ENCODE results near the gene SETD6.

SETD6 gene

GRCh38 chr16:58515125-58515870, at the start of gene SETD6:
Gene SETD6 (plus strand): TSS chr16:58515517. CDS start chr16:58515538, 21 bp downstream.
- in situ Hi-C loops (cut with MboI; ENCODE audit: low sequenced_read_pairs) = no loop called here

GRCh38 chr16:58465817-58466216, 49.5 kb upstream of the SETD6 start:
- in situ Hi-C loops (cut with MboI; ENCODE audit: low sequenced_read_pairs) = no loop called here

- in situ Hi-C loops (cut with MboI; ENCODE audit: low sequenced_read_pairs) = no loop called here
Measured at GRCh38 chr16:58466396-58466795, 48.9 kb upstream of the SETD6 start.

GRCh38 chr16:58467905-58468304, 47.4 kb upstream of the SETD6 start:
- in situ Hi-C loops (cut with MboI; ENCODE audit: low sequenced_read_pairs) = no loop called here

- in situ Hi-C loops (cut with MboI; ENCODE audit: low sequenced_read_pairs) = no loop called here
Measured at GRCh38 chr16:58471209-58471975, 43.9 kb upstream of the SETD6 start.

GRCh38 chr16:58472266-58472665, 43.1 kb upstream of the SETD6 start:
- in situ Hi-C loops (cut with MboI; ENCODE audit: low sequenced_read_pairs) = no loop called here

- in situ Hi-C loops (cut with MboI; ENCODE audit: low sequenced_read_pairs) = no loop called here
Measured at GRCh38 chr16:58472827-58473226, 42.5 kb upstream of the SETD6 start.

- in situ Hi-C loops (cut with MboI; ENCODE audit: low sequenced_read_pairs) = no loop called here
Measured at GRCh38 chr16:58474296-58474695, 41.0 kb upstream of the SETD6 start.

- in situ Hi-C loops (cut with MboI; ENCODE audit: low sequenced_read_pairs) = loop anchor here (25.0 kb wide), 1 partner anchor 138 kb away; no protein-coding TSS in a partner anchor
Measured at GRCh38 chr16:58475091-58475619, 40.2 kb upstream of the SETD6 start.

GRCh38 chr16:58476791-58477190, 38.5 kb upstream of the SETD6 start:
- in situ Hi-C loops (cut with MboI; ENCODE audit: low sequenced_read_pairs) = loop anchor here (25.0 kb wide), 1 partner anchor 139 kb away; no protein-coding TSS in a partner anchor

- in situ Hi-C loops (cut with MboI; ENCODE audit: low sequenced_read_pairs) = loop anchor here (25.0 kb wide), 1 partner anchor 141 kb away; no protein-coding TSS in a partner anchor
Measured at GRCh38 chr16:58478427-58478826, 36.9 kb upstream of the SETD6 start.

GRCh38 chr16:58481226-58481869, 34.0 kb upstream of the SETD6 start:
- in situ Hi-C loops (cut with MboI; ENCODE audit: low sequenced_read_pairs) = loop anchor here (25.0 kb wide), 1 partner anchor 144 kb away; no protein-coding TSS in a partner anchor

- in situ Hi-C loops (cut with MboI; ENCODE audit: low sequenced_read_pairs) = loop anchor here (25.0 kb wide), 1 partner anchor 145 kb away; no protein-coding TSS in a partner anchor
Measured at GRCh38 chr16:58481931-58482330, 33.4 kb upstream of the SETD6 start.

GRCh38 chr16:58485184-58485887, 30.0 kb upstream of the SETD6 start:
- in situ Hi-C loops (cut with MboI; ENCODE audit: low sequenced_read_pairs) = loop anchor here (25.0 kb wide), 1 partner anchor 148 kb away; no protein-coding TSS in a partner anchor

- in situ Hi-C loops (cut with MboI; ENCODE audit: low sequenced_read_pairs) = loop anchor here (25.0 kb wide), 1 partner anchor 150 kb away; no protein-coding TSS in a partner anchor
Measured at GRCh38 chr16:58487566-58488351, 27.6 kb upstream of the SETD6 start.

- in situ Hi-C loops (cut with MboI; ENCODE audit: low sequenced_read_pairs) = loop anchor here (25.0 kb wide), 1 partner anchor 151 kb away; no protein-coding TSS in a partner anchor
Measured at GRCh38 chr16:58488531-58488930, 26.8 kb upstream of the SETD6 start.

GRCh38 chr16:58490065-58490464, 25.3 kb upstream of the SETD6 start:
- in situ Hi-C loops (cut with MboI; ENCODE audit: low sequenced_read_pairs) = loop anchor here (25.0 kb wide), 1 partner anchor 153 kb away; no protein-coding TSS in a partner anchor

GRCh38 chr16:58490539-58490938, 24.8 kb upstream of the SETD6 start:
- in situ Hi-C loops (cut with MboI; ENCODE audit: low sequenced_read_pairs) = loop anchor here (25.0 kb wide), 1 partner anchor 153 kb away; no protein-coding TSS in a partner anchor

- in situ Hi-C loops (cut with MboI; ENCODE audit: low sequenced_read_pairs) = loop anchor here (25.0 kb wide), 1 partner anchor 155 kb away; no protein-coding TSS in a partner anchor
Measured at GRCh38 chr16:58492066-58492465, 23.3 kb upstream of the SETD6 start.
